Nephron progenitor cell (in vitro differentiated cells): ENCODE results near the gene GTPBP2.

ENCODE experiments used
- DNase-seq: peaks from one replicate; pipeline ENCODE4 v3.0.0; 2021
- H3K27ac Mint-ChIP-seq: 2 replicates; pipeline ENCODE4 v1.8.0; 2021; ENCODE audit warnings: mild to moderate bottlenecking, moderate library complexity, mixed read lengths
- H3K27me3 Mint-ChIP-seq: 2 replicates; pipeline ENCODE4 v1.8.0; 2021; ENCODE audit warnings: mild to moderate bottlenecking, low read depth, mixed read lengths; ENCODE audit not compliant: poor library complexity
- H3K36me3 Mint-ChIP-seq: 2 replicates; pipeline ENCODE4 v1.8.0; 2021; ENCODE audit warnings: low read depth, mixed read lengths
- H3K4me1 Mint-ChIP-seq: 2 replicates; pipeline ENCODE4 v1.8.0; 2021; ENCODE audit warnings: mixed read lengths
- H3K4me3 Mint-ChIP-seq: 2 replicates; pipeline ENCODE4 v1.8.0; 2021; ENCODE audit warnings: mild to moderate bottlenecking, moderate library complexity, mixed read lengths
- H3K9me3 Mint-ChIP-seq: 2 replicates; pipeline ENCODE4 v1.8.0; 2021; ENCODE audit warnings: mild to moderate bottlenecking, moderate library complexity, mixed read lengths
- TF ChIP-seq, protein P1 (sequence below): fragments of 200-600 bp; sonication (generic); IDR thresholded peaks from 2 replicates; pipeline ENCODE4 v1.5.0; 2021; ENCODE audit warnings: antibody characterized with exemption

Gene GTPBP2

DNA sequence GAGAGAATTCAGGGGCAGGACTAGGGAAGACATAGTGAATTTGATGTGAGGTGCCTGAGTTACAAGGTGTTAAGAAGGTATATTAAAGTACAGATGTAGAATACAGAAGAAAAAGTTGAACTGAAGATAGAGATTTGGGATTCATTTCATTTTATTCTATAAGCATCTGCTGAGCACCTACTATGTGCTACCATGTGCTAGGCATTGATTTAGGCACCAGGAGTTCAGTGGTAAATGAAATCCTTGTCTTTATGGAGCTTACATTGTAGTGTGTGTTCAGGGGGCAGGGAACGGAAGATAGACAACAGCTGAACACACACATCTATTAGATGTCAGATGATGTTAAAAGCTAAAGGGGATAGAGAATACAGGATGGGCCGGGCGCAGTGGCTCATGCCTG lies 18.5 kb upstream of the GTPBP2 start:
- Mint-ChIP-seq H3K27ac (no peak overlapping the region), H3K4me3 (no peak overlapping the region), H3K9me3 (peaks cover 3% of the 10 kb centered on the region), H3K27me3 (peaks cover 14% of the 10 kb centered on the region), H3K36me3 (peaks cover 5% of the 10 kb centered on the region), H3K4me1 (peaks cover 19% of the 10 kb centered on the region)
- no peak for DNase-seq
- TF ChIP-seq, protein P1, sequence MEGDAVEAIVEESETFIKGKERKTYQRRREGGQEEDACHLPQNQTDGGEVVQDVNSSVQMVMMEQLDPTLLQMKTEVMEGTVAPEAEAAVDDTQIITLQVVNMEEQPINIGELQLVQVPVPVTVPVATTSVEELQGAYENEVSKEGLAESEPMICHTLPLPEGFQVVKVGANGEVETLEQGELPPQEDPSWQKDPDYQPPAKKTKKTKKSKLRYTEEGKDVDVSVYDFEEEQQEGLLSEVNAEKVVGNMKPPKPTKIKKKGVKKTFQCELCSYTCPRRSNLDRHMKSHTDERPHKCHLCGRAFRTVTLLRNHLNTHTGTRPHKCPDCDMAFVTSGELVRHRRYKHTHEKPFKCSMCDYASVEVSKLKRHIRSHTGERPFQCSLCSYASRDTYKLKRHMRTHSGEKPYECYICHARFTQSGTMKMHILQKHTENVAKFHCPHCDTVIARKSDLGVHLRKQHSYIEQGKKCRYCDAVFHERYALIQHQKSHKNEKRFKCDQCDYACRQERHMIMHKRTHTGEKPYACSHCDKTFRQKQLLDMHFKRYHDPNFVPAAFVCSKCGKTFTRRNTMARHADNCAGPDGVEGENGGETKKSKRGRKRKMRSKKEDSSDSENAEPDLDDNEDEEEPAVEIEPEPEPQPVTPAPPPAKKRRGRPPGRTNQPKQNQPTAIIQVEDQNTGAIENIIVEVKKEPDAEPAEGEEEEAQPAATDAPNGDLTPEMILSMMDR = no peak

DNA sequence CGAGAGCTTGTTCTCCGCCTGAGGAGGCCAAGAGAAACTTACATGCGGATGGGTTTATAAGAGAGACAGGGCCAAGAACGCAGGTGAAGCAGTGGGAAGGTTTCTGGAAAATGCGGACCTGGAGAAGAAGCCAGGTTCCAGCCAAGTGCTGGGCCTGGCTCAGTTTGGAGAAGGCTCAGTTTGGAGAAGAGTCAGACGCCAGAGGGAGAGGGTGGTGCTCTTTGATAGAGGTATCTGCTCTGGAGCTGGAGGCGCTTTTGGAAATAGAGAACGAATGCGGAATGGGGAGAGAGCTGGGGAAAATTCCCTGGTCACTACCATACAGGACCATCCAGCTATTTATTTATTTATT lies 16.5 kb upstream of the GTPBP2 start:
- Mint-ChIP-seq H3K4me1 (peaks cover 25% of the 10 kb centered on the region), H3K4me3 (peak overlapping the region; percentile 85), H3K9me3 (peaks cover 3% of the 10 kb centered on the region), H3K27ac (no peak overlapping the region), H3K36me3 (peaks cover 19% of the 10 kb centered on the region), H3K27me3 (peaks cover 8% of the 10 kb centered on the region)
- no peak for DNase-seq
- TF ChIP-seq, protein P1 = no peak

DNA sequence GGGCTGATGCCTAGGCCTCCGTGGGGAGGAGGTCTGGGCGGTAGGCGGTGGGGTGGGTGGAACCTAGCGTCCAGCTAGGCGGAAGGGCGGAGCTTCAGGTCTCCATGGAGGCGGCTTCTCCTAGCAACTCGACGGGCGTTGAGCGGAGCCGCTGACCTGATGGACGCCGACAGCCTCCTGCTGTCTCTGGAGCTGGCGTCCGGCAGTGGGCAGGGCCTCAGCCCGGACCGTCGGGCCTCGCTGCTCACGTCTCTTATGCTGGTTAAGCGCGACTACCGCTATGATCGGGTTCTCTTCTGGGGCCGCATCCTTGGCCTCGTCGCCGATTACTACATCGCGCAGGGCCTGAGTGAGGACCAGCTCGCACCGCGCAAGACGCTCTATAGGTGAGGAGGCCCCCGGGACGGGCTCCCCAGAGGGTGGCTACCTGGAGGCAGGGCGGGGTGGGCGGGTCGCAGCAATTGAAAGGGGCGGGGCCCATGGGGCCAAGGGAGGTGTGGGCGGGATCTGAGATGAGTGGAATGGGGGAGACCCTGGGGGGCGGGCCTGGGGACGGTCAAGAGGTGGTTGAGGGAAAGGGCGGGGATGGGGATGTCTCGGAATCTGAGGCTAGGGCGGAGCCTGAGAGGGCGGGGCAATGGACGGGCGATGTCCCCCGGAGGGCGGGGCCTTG lies 16.0 kb upstream of the GTPBP2 start, which contains the start of gene RSPH9:
RSPH9 (plus strand) TSS at position 97 of the 673 bp plus-strand sequence; CDS start at position 160, 63 bp downstream.
- Mint-ChIP-seq H3K27me3 (peaks cover 8% of the 10 kb centered on the region), H3K27ac (peak within 1 kb of the TSS; percentile 30), H3K4me1 (peaks cover 25% of the 10 kb centered on the region), H3K9me3 (peaks cover 3% of the 10 kb centered on the region), H3K4me3 (peak within 1 kb of the TSS; percentile 85), H3K36me3 (peaks cover 25% of the 10 kb centered on the region)
- TF ChIP-seq, protein P1 = no peak
- peak; percentile 88 for DNase-seq

DNA sequence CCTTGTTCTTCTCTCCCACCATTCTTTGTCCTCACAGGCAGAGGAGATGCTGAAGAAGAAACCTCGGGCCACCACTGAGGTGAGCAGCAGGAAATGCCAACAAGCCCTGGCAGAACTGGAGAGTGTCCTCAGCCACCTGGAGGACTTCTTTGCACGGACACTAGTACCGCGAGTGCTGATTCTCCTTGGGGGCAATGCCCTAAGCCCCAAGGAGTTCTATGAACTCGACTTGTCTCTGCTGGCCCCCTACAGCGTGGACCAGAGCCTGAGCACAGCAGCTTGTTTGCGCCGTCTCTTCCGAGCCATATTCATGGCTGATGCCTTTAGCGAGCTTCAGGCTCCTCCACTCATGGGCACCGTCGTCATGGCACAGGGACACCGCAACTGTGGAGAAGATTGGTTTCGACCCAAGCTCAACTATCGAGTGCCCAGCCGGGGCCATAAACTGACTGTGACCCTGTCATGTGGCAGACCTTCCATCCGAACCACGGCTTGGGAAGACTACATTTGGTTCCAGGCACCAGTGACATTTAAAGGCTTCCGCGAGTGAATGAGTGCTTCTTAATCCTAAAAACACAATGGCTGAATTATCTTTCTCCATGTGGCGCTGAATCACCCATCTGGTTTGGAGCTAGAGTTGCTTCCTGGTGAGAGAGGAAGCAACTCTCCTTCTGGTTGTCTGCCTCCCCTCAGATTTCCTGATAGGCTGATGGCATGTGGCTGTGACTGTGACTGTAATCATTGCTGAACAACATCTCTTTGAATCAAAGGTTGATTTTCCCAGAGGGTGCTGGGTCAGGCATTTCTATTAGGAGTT lies 11.1 kb upstream of the GTPBP2 start:
- H3K27me3 Mint-ChIP-seq = no peaks in the 10 kb centered on the region
- H3K36me3 Mint-ChIP-seq = peaks cover 41% of the 10 kb centered on the region
- no peaks in the 10 kb centered on the region for H3K9me3 Mint-ChIP-seq
- DNase-seq = no peak
- H3K27ac Mint-ChIP-seq = peak overlapping the region; percentile 88
- H3K4me1 Mint-ChIP-seq = peaks cover 52% of the 10 kb centered on the region
- no peak overlapping the region for H3K4me3 Mint-ChIP-seq
- TF ChIP-seq, protein P1 = no peak

DNA sequence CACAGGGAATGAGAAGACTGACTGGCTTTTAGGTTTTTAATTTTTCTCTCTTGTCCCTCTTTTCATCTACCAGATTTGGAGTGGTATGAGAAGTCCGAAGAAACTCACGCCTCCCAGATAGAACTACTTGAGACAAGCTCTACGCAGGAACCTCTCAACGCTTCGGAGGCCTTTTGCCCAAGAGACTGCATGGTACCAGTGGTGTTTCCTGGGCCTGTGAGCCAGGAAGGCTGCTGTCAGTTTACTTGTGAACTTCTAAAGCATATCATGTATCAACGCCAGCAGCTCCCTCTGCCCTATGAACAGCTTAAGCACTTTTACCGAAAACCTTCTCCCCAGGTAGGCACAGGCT lies 7.2 kb upstream of the GTPBP2 start:
- Mint-ChIP-seq H3K27me3 (no peaks in the 10 kb centered on the region), H3K9me3 (no peaks in the 10 kb centered on the region), H3K27ac (peak overlapping the region; percentile 69), H3K36me3 (peaks cover 28% of the 10 kb centered on the region), H3K4me3 (peak overlapping the region; percentile 99), H3K4me1 (peaks cover 46% of the 10 kb centered on the region)
- DNase-seq = no peak
- TF ChIP-seq, protein P1 = no peak
